GM21723 (cell line): ENCODE results near the gene KRTAP4-2.
"Not testable (repeated sequence)": the region's sequence is repeated elsewhere in the genome, so short reads cannot be mapped to it uniquely, and the experiment has no call there.

ENCODE experiments used
- ATAC-seq: cut with Tn5 transposase; IDR thresholded peaks from one replicate; pipeline ENCODE4 v1.9.1; 2021; ENCODE audit warnings: mild to moderate bottlenecking, moderate library complexity; ENCODE audit not compliant: unreplicated experiment

Gene KRTAP4-2

GRCh38 chr17:41177727-41178271 is at the start of gene KRTAP4-2:
TSS of gene KRTAP4-2 (minus strand) at chr17:41178221. CDS start at chr17:41178164, 57 bp downstream.
- ATAC-seq: no peak

DNA sequence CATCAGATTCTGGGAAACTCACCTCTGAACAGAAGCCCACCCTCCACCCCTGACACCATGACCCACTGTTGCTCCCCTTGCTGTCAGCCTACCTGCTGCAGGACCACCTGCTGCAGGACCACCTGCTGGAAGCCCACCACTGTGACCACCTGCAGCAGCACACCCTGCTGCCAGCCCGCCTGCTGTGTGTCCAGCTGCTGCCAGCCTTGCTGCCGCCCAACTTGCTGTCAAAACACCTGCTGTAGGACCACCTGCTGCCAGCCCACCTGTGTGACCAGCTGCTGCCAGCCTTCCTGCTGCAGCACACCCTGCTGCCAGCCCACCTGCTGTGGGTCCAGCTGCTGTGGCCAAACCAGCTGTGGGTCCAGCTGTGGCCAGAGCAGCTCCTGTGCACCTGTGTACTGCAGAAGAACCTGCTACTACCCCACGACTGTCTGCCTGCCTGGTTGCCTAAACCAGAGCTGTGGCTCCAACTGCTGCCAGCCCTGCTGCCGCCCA is 48.6 kb upstream of the KRTAP4-2 start, which contains the start of gene KRTAP9-2:
Gene KRTAP9-2, plus strand, starts transcription at position 51 of the 498 bp plus-strand sequence. Its CDS starts 7 bp downstream, at position 58.
- ATAC-seq: not testable (repeated sequence)

DNA sequence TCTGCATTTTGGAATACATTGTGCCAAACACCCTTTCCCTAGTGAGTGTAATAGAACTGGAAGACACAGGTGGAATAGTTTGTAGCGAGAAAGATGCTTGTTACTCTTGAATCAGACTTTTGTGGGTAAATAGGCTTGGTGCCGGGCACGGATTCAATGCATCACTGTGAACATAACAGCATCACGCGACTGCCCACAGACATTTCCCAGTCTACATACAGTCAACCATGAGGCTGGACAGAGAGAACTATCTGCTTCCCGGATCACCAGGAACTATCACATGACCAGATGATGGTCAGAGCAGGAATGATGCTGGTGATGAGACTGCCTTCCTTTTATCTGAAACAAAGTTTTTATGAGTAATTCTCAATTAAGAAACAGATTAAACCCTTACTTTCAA is 48.0 kb upstream of the KRTAP4-2 start:
- ATAC-seq: no peak

GRCh38 chr17:41223821-41224220 is 45.8 kb upstream of the KRTAP4-2 start:
- ATAC-seq: no peak

DNA sequence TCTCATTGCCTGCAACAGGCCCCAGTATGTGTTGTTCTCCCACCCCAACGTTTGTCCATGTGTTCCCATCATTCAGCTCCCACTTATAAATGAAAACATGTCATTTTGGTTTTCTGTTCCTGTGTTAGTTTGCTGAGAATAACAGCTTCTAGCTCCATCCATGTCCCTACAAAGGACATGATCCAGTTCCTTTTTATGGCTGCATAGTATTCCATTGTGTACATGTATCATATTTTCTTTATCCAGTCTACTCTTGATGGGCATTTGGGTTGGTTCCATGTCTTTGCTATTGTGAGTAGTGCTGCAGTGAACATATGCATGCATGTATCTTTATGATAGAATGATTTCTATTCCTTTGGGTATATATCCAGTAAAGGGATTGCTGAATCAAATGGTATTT is 37.7 kb upstream of the KRTAP4-2 start:
- ATAC-seq: no peak

- no peak for ATAC-seq
Measured at GRCh38 chr17:41212524-41213169, 34.6 kb upstream of the KRTAP4-2 start.

DNA sequence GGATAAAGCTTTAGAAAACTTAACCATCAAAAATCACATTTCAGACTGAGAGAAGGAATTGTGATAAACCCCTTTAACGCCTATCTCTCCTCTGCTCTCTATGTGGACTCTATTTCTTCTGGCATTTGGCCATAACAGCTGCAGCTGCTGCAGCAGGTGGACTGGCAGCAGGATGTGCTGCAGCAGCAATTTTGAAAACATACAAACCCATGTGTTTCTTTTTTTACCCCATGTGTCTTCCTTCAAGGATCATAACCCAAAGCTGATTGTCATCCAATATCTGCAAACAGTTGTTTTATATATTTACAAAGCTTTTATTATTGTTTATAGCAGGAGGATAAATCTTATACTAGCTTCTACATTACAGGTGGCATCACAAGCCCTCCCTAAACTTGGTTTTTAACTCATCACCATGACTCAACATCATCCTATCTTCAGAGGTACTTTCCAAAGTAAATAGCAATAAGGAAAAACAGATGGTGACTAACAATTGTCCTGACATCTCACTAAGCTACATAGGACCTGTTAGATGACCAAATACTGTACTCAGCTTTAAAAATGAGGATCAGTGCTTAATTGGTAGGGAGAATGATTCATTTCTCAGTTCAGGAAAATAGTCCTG is 33.9 kb upstream of the KRTAP4-2 start:
- no peak for ATAC-seq

DNA sequence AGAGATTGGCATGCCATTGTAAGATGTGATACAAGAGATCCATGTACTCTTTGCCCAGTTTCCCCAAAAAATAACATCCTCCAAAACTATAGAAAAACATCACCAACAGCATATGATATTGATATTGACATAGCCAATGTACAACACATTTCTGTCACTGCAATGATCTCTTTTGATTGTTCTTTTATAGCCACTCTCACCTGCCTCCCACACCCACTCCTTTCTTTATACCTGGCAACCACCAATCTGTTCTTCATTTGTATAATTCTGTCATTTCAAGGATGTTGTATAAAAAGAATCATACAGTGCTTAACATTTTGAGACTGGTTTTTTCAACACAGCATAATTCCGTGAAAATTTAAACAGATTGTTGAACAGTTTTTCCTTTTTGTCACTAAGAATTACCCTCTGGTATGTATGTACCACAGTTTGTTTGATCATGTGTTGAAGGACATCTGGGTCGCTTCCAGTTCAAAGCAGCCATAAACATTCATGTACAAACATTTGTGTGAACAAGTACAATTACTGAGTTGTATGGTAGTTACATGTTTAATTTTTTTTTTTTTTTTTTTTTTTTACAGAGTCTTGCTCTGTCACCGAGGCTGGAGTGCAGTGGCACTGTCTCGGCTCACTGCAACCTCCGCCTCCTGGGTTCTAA is 21.5 kb upstream of the KRTAP4-2 start:
- ATAC-seq: no peak

DNA sequence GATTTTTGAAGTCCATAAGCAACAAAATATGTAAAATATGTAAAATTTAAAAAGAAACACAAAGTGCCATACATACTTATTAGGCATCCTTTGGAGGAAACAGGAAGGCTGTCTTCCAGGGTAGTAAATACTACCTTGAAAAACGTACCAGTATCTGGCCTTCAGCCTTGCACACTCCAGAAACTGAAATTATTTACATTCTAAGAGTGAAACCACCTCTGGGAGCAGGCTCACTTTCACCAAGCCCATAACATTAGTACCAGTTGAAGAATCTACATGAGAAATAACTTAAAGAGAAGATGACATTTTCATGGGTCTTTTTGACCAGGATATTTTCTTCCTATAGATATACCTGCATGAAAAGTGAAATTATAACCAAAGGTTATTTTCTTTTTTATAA is 18.0 kb upstream of the KRTAP4-2 start:
- ATAC-seq: no peak

DNA sequence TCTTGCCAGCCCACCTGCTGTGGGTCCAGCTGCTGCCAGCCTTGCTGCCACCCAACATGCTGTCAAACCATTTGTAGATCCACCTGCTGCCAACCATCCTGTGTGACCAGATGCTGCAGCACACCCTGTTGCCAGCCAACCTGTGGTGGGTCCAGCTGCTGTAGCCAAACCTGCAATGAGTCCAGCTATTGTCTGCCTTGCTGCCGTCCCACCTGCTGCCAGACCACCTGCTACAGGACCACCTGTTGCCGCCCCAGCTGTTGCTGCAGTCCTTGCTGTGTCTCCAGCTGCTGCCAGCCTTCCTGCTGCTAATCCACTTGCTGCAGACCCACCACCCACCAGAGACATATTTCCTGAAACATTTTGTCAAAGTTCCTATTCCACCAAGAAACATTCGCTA is 12.3 kb upstream of the KRTAP4-2 start:
- ATAC-seq: no peak

DNA sequence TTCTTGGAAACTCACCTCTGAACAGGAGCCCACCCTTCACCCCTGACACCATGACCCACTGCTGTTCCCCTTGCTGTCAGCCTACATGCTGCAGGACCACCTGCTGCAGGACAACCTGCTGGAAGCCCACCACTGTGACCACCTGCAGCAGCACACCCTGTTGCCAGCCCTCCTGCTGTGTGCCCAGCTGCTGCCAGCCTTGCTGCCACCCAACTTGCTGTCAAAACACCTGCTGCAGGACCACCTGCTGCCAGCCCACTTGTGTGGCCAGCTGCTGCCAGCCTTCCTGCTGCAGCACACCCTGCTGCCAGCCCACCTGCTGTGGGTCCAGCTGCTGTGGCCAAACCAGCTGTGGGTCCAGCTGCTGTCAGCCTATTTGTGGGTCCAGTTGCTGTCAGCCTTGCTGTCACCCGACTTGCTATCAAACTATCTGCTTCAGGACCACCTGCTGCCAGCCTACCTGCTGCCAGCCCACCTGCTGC is 11.9 kb upstream of the KRTAP4-2 start, which contains the start of gene KRTAP9-1:
Gene KRTAP9-1, plus strand, starts transcription at position 51 of the 482 bp plus-strand sequence. Its CDS starts 0 bp downstream, at position 51.
- ATAC-seq: not testable (repeated sequence)

GRCh38 chr17:41186872-41187271 is 8.9 kb upstream of the KRTAP4-2 start:
- ATAC-seq: no peak

DNA sequence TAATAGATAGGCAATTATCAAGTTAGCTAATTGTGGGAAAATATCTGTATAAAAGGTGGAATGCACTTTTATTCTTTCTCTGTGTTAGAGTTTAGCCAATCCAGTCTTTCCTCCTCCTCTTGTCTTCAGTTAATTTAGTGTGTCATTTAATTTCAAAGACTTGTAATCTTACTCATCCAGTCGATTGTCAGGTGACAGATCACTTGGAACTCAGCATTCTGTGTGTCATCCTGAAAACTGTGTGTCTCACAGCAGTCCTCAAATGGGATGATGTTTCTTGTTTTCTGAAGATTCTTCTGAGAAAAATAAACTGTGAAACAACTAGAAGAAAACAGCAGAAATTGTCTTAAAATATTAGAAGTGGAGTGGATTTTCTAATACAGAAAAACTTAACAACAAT is 7.0 kb upstream of the KRTAP4-2 start:
- ATAC-seq: no peak

DNA sequence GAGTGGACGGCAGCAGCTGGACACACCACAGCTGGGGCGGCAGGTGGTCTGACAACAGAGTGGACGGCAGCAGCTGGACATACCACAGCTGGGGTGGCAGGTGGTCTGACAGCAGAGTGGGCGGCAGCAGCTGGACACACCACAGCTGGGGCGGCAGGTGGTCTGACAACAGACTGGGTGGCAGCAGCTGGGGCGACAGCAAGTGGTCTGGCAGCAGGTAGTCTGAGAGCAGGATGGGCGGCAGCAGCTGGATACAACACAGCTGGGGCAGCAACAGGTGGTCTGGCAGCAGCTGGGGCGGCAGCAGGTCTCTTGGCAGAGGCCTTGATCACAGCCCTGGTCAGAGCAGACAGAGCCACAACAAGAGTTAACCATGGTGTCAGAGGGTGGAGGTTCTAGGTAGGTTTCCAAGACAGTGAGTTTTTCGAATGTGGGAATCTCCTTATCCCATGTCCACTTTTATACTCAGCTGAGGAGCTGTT is 6.5 kb upstream of the KRTAP4-2 start, which contains the start of gene KRTAP4-1:
Gene KRTAP4-1, minus strand, starts transcription at position 432 of the 482 bp plus-strand sequence. Its CDS starts 57 bp downstream, at position 375.
- no peak for ATAC-seq

- no peak for ATAC-seq
Measured at GRCh38 chr17:41178843-41179616, 1.0 kb upstream of the KRTAP4-2 start.

DNA sequence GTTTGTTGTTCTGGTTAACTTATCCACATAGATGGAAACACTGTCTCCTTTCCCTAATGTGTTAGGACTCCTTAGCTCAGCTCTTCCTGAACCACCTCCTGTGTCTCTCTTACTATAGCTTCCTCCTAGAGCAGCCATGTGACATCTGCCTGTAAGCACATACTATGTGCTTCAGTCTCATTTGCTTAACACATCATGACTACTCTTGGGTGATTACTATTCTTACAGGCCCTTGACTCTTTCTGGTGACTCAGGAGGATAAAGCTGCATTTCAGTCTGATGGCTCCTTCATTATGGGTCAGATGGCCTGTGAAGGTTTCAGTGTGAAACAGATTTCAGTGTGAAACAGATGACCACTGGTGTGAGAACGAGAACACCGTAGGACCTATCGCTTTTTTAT is 320 bp upstream of the KRTAP4-2 start:
- no peak for ATAC-seq

DNA sequence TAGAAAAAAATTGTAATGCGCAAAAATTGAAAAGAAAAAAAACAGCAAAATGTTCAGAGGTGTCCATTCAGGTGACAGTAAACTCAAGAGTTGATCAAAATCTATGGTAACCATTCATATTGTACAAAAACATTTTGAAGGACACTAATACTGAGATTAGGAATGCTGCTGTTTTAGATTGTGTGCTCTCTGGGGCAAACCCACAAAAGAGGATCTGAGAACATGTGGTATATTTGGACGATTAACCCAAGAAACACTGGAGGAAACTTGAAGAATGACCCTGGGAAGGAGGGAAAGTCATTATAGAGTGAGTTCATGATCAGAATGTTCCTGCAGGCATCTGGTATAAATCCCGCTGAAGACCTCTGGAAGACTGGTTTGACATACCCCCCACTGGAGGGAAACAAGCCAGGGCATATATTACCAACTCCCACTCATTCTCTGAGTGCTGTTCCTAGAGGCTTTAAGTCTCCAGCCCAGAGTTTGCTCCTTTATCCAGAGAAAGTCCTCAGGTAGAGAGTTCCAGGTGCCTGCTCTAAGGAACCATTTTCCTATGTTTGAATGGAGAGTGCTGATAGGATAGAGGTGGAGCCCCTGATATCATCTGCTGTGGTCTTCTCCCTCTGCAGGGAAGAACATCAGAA is 1.2 kb downstream of the KRTAP4-2 start:
- ATAC-seq: no peak

DNA sequence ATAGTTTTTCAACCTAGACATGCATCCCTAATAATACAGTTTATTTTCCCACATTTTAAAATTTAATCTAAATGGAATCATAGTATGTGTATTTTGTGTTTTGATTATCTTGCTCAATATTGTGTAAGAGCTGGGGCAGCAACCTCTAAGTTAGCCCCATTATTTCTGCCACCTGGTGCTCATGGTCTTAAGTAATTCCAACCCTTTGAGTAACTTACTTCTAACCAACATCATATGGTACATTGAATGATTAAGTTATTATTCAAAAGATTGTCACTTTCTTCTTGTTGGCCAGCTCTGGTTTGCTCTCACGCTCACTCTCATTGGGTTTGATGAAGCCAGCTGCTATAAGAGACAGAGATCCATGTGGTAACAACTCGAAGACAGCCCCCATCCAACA is 6.1 kb downstream of the KRTAP4-2 start:
- no peak for ATAC-seq

- ATAC-seq: no peak
Measured at GRCh38 chr17:41168121-41168520, 9.9 kb downstream of the KRTAP4-2 start, which contains the start of gene KRTAP4-3. TSS of gene KRTAP4-3 (minus strand) at chr17:41168221. CDS start at chr17:41168172, 49 bp downstream.

- ATAC-seq: no peak
Measured at GRCh38 chr17:41167561-41167960, 10.5 kb downstream of the KRTAP4-2 start.
